HCT116 (cell line): ENCODE data around the gene TIAM1. TPM values are rescaled to one million over a fixed set of nuclear protein-coding genes. Genes with fewer than 3 reads are reported as not detected.

ENCODE experiments used
- ATAC-seq: fragments of 200-7000 bp; cut with Tn5 transposase; 2 replicates; pipeline ENCODE4 v1.9.1; 2020; ENCODE audit warnings: mild to moderate bottlenecking, moderate library complexity
- BruUV-seq: library from RNA; stranded (reverse); fragments of 400-500 nt; replicated peaks from 2 replicates; lab custom pipeline; 2021; lab: Mats Ljungman, UMichigan
- CTCF ChIA-PET: fragments of 300-600 bp; sonication (Branson Sonifier 250); formaldehyde crosslinking; loops from one replicate; lab custom pipeline; 2021; ENCODE audit warnings: antibody characterized with exemption; lab: Charles Lee
- POLR2A ChIA-PET: fragments of 300-600, 350-600 bp; sonication (Branson Sonifier 250); formaldehyde crosslinking; loops from one replicate; lab custom pipeline; 2021; ENCODE audit warnings: antibody characterized with exemption; lab: Charles Lee
- RAD21 ChIA-PET, 2 experiments: fragments of 300-600 bp; sonication (Branson Sonifier 250); formaldehyde crosslinking; loops; one replicate each; lab custom pipeline; 2023; ENCODE audit warnings: low total read pairs in 2 of 2; ENCODE audit not compliant: uncharacterized antibody in 2 of 2, unreplicated experiment in 2 of 2, low non-redundant PET in 1 of 2; lab: Charles Lee
- DNase-seq: peaks from one replicate; pipeline ENCODE4 v3.0.0-alpha.2; 2010; ENCODE audit warnings: low read depth, low spot score
- H2AFZ ChIP-seq: fragments of 200-600 bp; shearing (Covaris generic), sonication (generic); 2 replicates; pipeline ENCODE4 v1.6.1; 2017; ENCODE audit warnings: low read depth, mixed run types, mixed read lengths, antibody characterized with exemption, low read length; ENCODE audit not compliant: poor library complexity, severe bottlenecking
- H3K27ac ChIP-seq: 2 replicates; pipeline ENCODE4 v1.5.1; 2012; ENCODE audit warnings: low read depth, low read length
- H3K27me3 ChIP-seq: fragments of 200-600 bp; sonication (generic); 2 replicates; pipeline ENCODE4 v1.6.1; 2016; ENCODE audit warnings: mixed run types, low read length, mixed read lengths; ENCODE audit not compliant: insufficient read depth
- H3K36me3 ChIP-seq, 2 experiments: fragments of 200-500 bp in 1 of 2; fragments of 200-600 bp in 1 of 2; sonication (Bioruptor generic) in 1 of 2; sonication (generic) in 1 of 2; 2 replicates each; pipeline versions ENCODE4 v1.5.1 to v1.6.1; 2014 to 2016; ENCODE audit warnings: low read length in 2 of 2, inconsistent platforms in 1 of 2, mixed read lengths in 1 of 2, mixed run types in 1 of 2; ENCODE audit not compliant: insufficient read depth in 2 of 2, control insufficient read depth in 1 of 2
- H3K4me1 ChIP-seq, 2 experiments: fragments of 200-600 bp in 1 of 2; sonication (generic) in 1 of 2; 2 replicates each; pipeline versions ENCODE4 v1.5.1 to v1.6.1; 2012 to 2017; ENCODE audit warnings: low read length in 2 of 2, inconsistent platforms in 1 of 2, mild to moderate bottlenecking in 1 of 2, mixed read lengths in 1 of 2, mixed run types in 1 of 2, moderate library complexity in 1 of 2; ENCODE audit not compliant: insufficient read depth in 2 of 2, control insufficient read depth in 1 of 2
- H3K4me2 ChIP-seq: fragments of 200-600 bp; sonication (generic); 2 replicates; pipeline ENCODE4 v1.6.1; 2017; ENCODE audit warnings: mixed run types, low read length, mixed read lengths
- H3K4me3 ChIP-seq, 2 experiments: fragments of 200-600 bp in 1 of 2; sonication (generic) in 1 of 2; replicated peaks in 1 of 2; 2 replicates each; pipeline ENCODE4 v1.5.1; 2011 to 2016; ENCODE audit warnings: low read length in 2 of 2, control low read depth in 1 of 2, low read depth in 1 of 2, mild to moderate bottlenecking in 1 of 2, mixed read lengths in 1 of 2, mixed run types in 1 of 2
- H3K79me2 ChIP-seq: fragments of 200-600 bp; sonication (generic); 2 replicates; pipeline ENCODE4 v1.6.1; 2017; ENCODE audit warnings: mild to moderate bottlenecking, mixed run types, low read length, moderate library complexity, mixed read lengths; ENCODE audit not compliant: insufficient read depth
- H3K9ac ChIP-seq: fragments of 200-600 bp; sonication (generic); 2 replicates; pipeline ENCODE4 v1.6.1; 2016; ENCODE audit warnings: low read length, mixed read lengths
- H3K9me2 ChIP-seq: fragments of 200-600 bp; sonication (generic), shearing (Covaris generic); 2 replicates; pipeline ENCODE4 v1.6.1; 2017; ENCODE audit warnings: mixed run types, mild to moderate bottlenecking, moderate library complexity; ENCODE audit not compliant: insufficient read depth
- H3K9me3 ChIP-seq, 2 experiments: fragments of 200-500 bp in 1 of 2; fragments of 200-600 bp in 1 of 2; sonication (Bioruptor generic) in 1 of 2; sonication (generic) in 1 of 2; 2 replicates each; pipeline ENCODE4 v1.6.1; 2014 to 2017; ENCODE audit warnings: low read length in 2 of 2, mixed read lengths in 2 of 2, inconsistent platforms in 1 of 2, low read depth in 1 of 2, mild to moderate bottlenecking in 1 of 2, mixed run types in 1 of 2, moderate library complexity in 1 of 2; ENCODE audit not compliant: control insufficient read depth in 1 of 2, insufficient read depth in 1 of 2
- H4K20me1 ChIP-seq: fragments of 200-600 bp; sonication (generic), shearing (Covaris generic); 2 replicates; pipeline ENCODE4 v1.6.1; 2017; ENCODE audit warnings: mixed run types, mild to moderate bottlenecking, moderate library complexity; ENCODE audit not compliant: insufficient read depth
- ATF3 ChIP-seq: IDR thresholded peaks from 2 replicates; pipeline ENCODE4 v1.6.1; 2012
- CBX3 ChIP-seq: IDR thresholded peaks from 2 replicates; pipeline ENCODE4 v1.6.1; 2012; ENCODE audit warnings: low read depth
- CEBPB ChIP-seq: IDR thresholded peaks from 2 replicates; pipeline ENCODE4 v1.6.1; 2012; ENCODE audit warnings: low read depth
- CTCF ChIP-seq, 3 experiments: fragments of 200-600 bp in 1 of 3; sonication (generic) in 1 of 3; IDR thresholded peaks in 2 of 3; conservative IDR thresholded peaks in 1 of 3; 2 replicates each; pipeline ENCODE4 v1.5.1; 2012 to 2017; ENCODE audit warnings: low read depth in 2 of 3, low read length in 2 of 3, antibody characterized with exemption in 1 of 3, borderline replicate concordance in 1 of 3, control low read depth in 1 of 3, mild to moderate bottlenecking in 1 of 3, mixed read lengths in 1 of 3, mixed run types in 1 of 3, moderate library complexity in 1 of 3; ENCODE audit not compliant: insufficient read depth in 1 of 3
- EGR1 ChIP-seq: IDR thresholded peaks from 2 replicates; pipeline ENCODE4 v1.6.1; 2012; ENCODE audit warnings: low read depth
- EZH2phosphoT487 ChIP-seq: fragments of 200-600 bp; IDR thresholded peaks from 2 replicates; pipeline ENCODE4 v1.6.1; 2018; ENCODE audit warnings: antibody characterized with exemption, borderline replicate concordance
- FOSL1 ChIP-seq: IDR thresholded peaks from 2 replicates; pipeline ENCODE4 v1.6.1; 2012; ENCODE audit warnings: low read depth
- MAX ChIP-seq: IDR thresholded peaks from 2 replicates; pipeline ENCODE4 v1.6.1; 2012
- POLR2A ChIP-seq: IDR thresholded peaks from 2 replicates; pipeline ENCODE4 v1.7.0; 2011; ENCODE audit warnings: borderline replicate concordance; ENCODE audit not compliant: insufficient read depth, insufficient read length; ENCODE audit errors: extremely low read depth
- POLR2AphosphoS5 ChIP-seq: IDR thresholded peaks from 2 replicates; pipeline ENCODE4 v1.6.1; 2011; ENCODE audit warnings: mild to moderate bottlenecking, low read depth, low read length, moderate library complexity
- SP1 ChIP-seq: IDR thresholded peaks from 2 replicates; pipeline ENCODE4 v1.6.1; 2012; ENCODE audit warnings: low read depth
- SRF ChIP-seq: IDR thresholded peaks from 2 replicates; pipeline ENCODE4 v1.6.1; 2012; ENCODE audit warnings: low read depth
- intact Hi-C: fragments of 100-400 bp; cut with micrococcal nuclease; formaldehyde crosslinking; loops from 2 replicates; pipeline ENCODE4 v1.10.0; 2022
- total RNA-seq: library from RNA; stranded (reverse); gene quantifications from one replicate; pipeline ENCODE4 v1.2.1, GENCODE V29; 2021; ENCODE audit not compliant: unreplicated experiment

Gene TIAM1
- total RNA-seq, 1 experiment from 2014 or later: 47.8 TPM

GRCh38 chr21:31340942-31341487 lies 3.0 kb downstream of the TIAM1 start:
- Histone ChIP-seq H3K4me2 (no peak overlapping the region), H4K20me1 (no peaks in the 10 kb centered on the region), H2AFZ (no peak overlapping the region), H3K9me2 (no peaks in the 10 kb centered on the region), H3K9ac (no peak overlapping the region), H3K9me3 (no peaks in the 10 kb centered on the region), H3K36me3 (no peaks in the 10 kb centered on the region), H3K79me2 (peaks cover 7% of the 10 kb centered on the region; the same call in 1 of the 2 replicates), H3K27ac (no peak overlapping the region), H3K4me3 (no peak overlapping the region), H3K27me3 (no peaks in the 10 kb centered on the region), H3K4me1 (peaks cover 29 to 39% of the 10 kb centered on the region in 2 experiments)
- no peak for ATAC-seq
- ChIA-PET CTCF (no interaction called here), RAD21 (no interaction called here), POLR2A (no interaction called here)
- intact Hi-C loops: loop anchor here (10.0 kb wide), 2 partner anchors 136 to 244 kb away; no protein-coding TSS in a partner anchor
- DNase-seq: no peak
- no peak for TF ChIP-seq POLR2A
- no peak for TF ChIP-seq CEBPB
- TF ChIP-seq MAX: no peak
- TF ChIP-seq EGR1: no peak
- no peak for TF ChIP-seq SRF
- TF ChIP-seq FOSL1: no peak
- TF ChIP-seq CTCF (IDR thresholded peaks at IDR 0.05 in 2 of 3, conservative IDR thresholded peaks at IDR 0.05 in 1 of 3; ENCODE audit: borderline replicate concordance in 1 of 3, insufficient read depth in 1 of 3, low read depth in 2 of 3, low read length in 2 of 3): no peak
- no peak for TF ChIP-seq EZH2phosphoT487
- TF ChIP-seq CBX3: no peak
- TF ChIP-seq ATF3: no peak
- no peak for TF ChIP-seq POLR2AphosphoS5
- TF ChIP-seq SP1: no peak
- no TSS peak for BruUV-seq
